Upper lobe of left lung (tissue), 6 donors: ENCODE measurements around the gene TRIM52. TPM values are rescaled to one million over a fixed set of nuclear protein-coding genes. Genes with fewer than 3 reads are reported as not detected.
"Not testable (repeated sequence)": the region's sequence is repeated elsewhere in the genome, so short reads cannot be mapped to it uniquely, and the experiment has no call there.

ENCODE experiments used
- ATAC-seq, 2 donors: fragments of 200-7000 bp; cut with Tn5 transposase; one replicate each; pipeline ENCODE4 v1.9.1; 2022; ENCODE audit warnings: mild to moderate bottlenecking in 2 of 2, moderate library complexity in 2 of 2; ENCODE audit not compliant: low FRiP score in 2 of 2
- DNase-seq, 2 donors: peaks; one replicate each; pipeline ENCODE4 v3.0.0-alpha.2; 2019 to 2020
- H3K27ac ChIP-seq, 4 donors: fragments of 200-600 bp; sonication (generic); one replicate each; pipeline ENCODE4 v1.5.1; 2016 to 2019
- H3K27me3 ChIP-seq, 4 donors: fragments of 200-600 bp; sonication (generic); one replicate each; pipeline ENCODE4 v1.5.1; 2017 to 2019
- H3K36me3 ChIP-seq, 4 donors: fragments of 200-600 bp; sonication (generic); one replicate each; pipeline ENCODE4 v1.5.1; 2016 to 2019
- H3K4me1 ChIP-seq, 4 donors: fragments of 200-600 bp; sonication (generic); one replicate each; pipeline ENCODE4 v1.5.1; 2018 to 2019
- H3K4me3 ChIP-seq, 4 donors: fragments of 200-600 bp; sonication (generic); one replicate each; pipeline ENCODE4 v1.5.1; 2017 to 2019; ENCODE audit warnings: mild to moderate bottlenecking in 2 of 4, moderate library complexity in 1 of 4
- H3K9me3 ChIP-seq, 4 donors: fragments of 200-600 bp; sonication (generic); one replicate each; pipeline ENCODE4 v1.5.1; 2018 to 2019
- CTCF ChIP-seq, 6 experiments: fragments of 450-650 bp in 4 of 6; fragments of 200-600 bp in 2 of 6; sonication (generic) in 2 of 6; IDR thresholded peaks; one replicate each; pipeline ENCODE4 v1.5.1; 2016 to 2019; ENCODE audit warnings: antibody characterized with exemption in 6 of 6
- EP300 ChIP-seq, 4 donors: sonication (generic); formaldehyde crosslinking; IDR thresholded peaks; one replicate each; pipeline ENCODE4 v1.5.1; 2017; ENCODE audit warnings: antibody characterized with exemption in 4 of 4, control low read depth in 2 of 4
- POLR2A ChIP-seq, 4 donors: fragments of 450-650 bp; IDR thresholded peaks; one replicate each; pipeline ENCODE4 v1.5.1; 2016 to 2017; ENCODE audit warnings: antibody characterized with exemption in 4 of 4, mild to moderate bottlenecking in 2 of 4
- POLR2AphosphoS5 ChIP-seq, 2 donors: sonication (generic); formaldehyde crosslinking; IDR thresholded peaks; one replicate each; pipeline ENCODE4 v1.5.1; 2017; ENCODE audit warnings: antibody characterized with exemption in 2 of 2
- WGBS, 2 donors: methylation state at CpG; one replicate each; pipeline ENCODE4 v1.1.5; 2017 to 2018; 5-methylcytosine and 5-hydroxymethylcytosine counted together
- total RNA-seq, 6 donors: library from RNA; depleted of rRNA in 4 of 6; stranded (reverse); fragments of >200 nt in 4 of 6; gene quantifications; one replicate each; pipeline versions ENCODE4 v1.1.0 to v1.2.1, GENCODE V29; 2016 to 2021
- donor health status: DM: no; HTN: no; CAD: no; lungs with moderate emphysema.
- donor health status: DM: no; HTN: yes; CAD: no; lungs with severe emphysema.

TRIM52 gene
- total RNA-seq, 6 donors from 2014 or later = 12.3 to 47.1 (median 15.6) TPM

GRCh38 chr5:181282874-181283273 lies 21.9 kb upstream of the TRIM52 start:
- Histone ChIP-seq H3K4me1 (no peaks in the 10 kb centered on the region), H3K27me3 (no peaks in the 10 kb centered on the region), H3K9me3 (no peaks in the 10 kb centered on the region), H3K27ac (no peak overlapping the region), H3K36me3 (no peaks in the 10 kb centered on the region), H3K4me3 (no peak overlapping the region)
- 91 to 96% methylated on average over 3 to 7 of the region's 7 CpGs for WGBS, 2 donors
- TF ChIP-seq POLR2AphosphoS5 (IDR thresholded peaks at IDR 0.05) (no peak), EP300 (IDR thresholded peaks at IDR 0.05) (no peak), CTCF (IDR thresholded peaks at IDR 0.05) (no peak), POLR2A (IDR thresholded peaks at IDR 0.05) (no peak)
- DNase-seq (no peak), ATAC-seq (no peak)

GRCh38 chr5:181282415-181282814 lies 21.5 kb upstream of the TRIM52 start:
- not testable (repeated sequence) for H3K4me3 ChIP-seq, H3K9me3 ChIP-seq, DNase-seq, H3K27ac ChIP-seq, H3K27me3 ChIP-seq, H3K4me1 ChIP-seq, ATAC-seq, H3K36me3 ChIP-seq
- 86 to 93% methylated on average over 9 to 16 of the region's 16 CpGs for WGBS, 2 donors

- no peak for ATAC-seq
- WGBS, 2 donors = 95 to 97% methylated on average over 14 of the region's 18 CpGs
- H3K9me3 ChIP-seq = no peaks in the 10 kb centered on the region
- no peaks in the 10 kb centered on the region for H3K4me1 ChIP-seq
- no peak overlapping the region for H3K4me3 ChIP-seq
- TF ChIP-seq CTCF (IDR thresholded peaks at IDR 0.05) (no peak), POLR2A (IDR thresholded peaks at IDR 0.05) (no peak), POLR2AphosphoS5 (IDR thresholded peaks at IDR 0.05) (no peak), EP300 (IDR thresholded peaks at IDR 0.05) (no peak)
- H3K36me3 ChIP-seq = no peaks in the 10 kb centered on the region
- no peaks in the 10 kb centered on the region for H3K27me3 ChIP-seq
- peak in 1 of 2 donors; percentile 69 for DNase-seq
- no peak overlapping the region for H3K27ac ChIP-seq
These were observed 21.0 kb upstream of the TRIM52 start for GRCh38 chr5:181281984-181282316.

GRCh38 chr5:181281077-181281983 lies 20.4 kb upstream of the TRIM52 start:
- H3K4me1 ChIP-seq = no peaks in the 10 kb centered on the region
- WGBS, 2 donors = 90 to 91% methylated on average over 36 to 40 of the region's 40 CpGs
- no peak overlapping the region for H3K4me3 ChIP-seq
- H3K27ac ChIP-seq = no peak overlapping the region
- H3K9me3 ChIP-seq = no peaks in the 10 kb centered on the region
- H3K27me3 ChIP-seq = no peaks in the 10 kb centered on the region
- TF ChIP-seq CTCF (IDR thresholded peaks at IDR 0.05) = no peak
- TF ChIP-seq POLR2AphosphoS5 (IDR thresholded peaks at IDR 0.05) = no peak
- TF ChIP-seq POLR2A (IDR thresholded peaks at IDR 0.05) = no peak
- TF ChIP-seq EP300 (IDR thresholded peaks at IDR 0.05) = no peak
- ATAC-seq (no peak), DNase-seq (no peak)
- no peaks in the 10 kb centered on the region for H3K36me3 ChIP-seq

- Histone ChIP-seq H3K27me3 (no peaks in the 10 kb centered on the region), H3K36me3 (no peaks in the 10 kb centered on the region), H3K27ac (no peak overlapping the region), H3K4me3 (no peak overlapping the region), H3K4me1 (no peaks in the 10 kb centered on the region), H3K9me3 (no peaks in the 10 kb centered on the region)
- TF ChIP-seq POLR2AphosphoS5 (IDR thresholded peaks at IDR 0.05) (no peak), CTCF (IDR thresholded peaks at IDR 0.05) (no peak), POLR2A (IDR thresholded peaks at IDR 0.05) (no peak), EP300 (IDR thresholded peaks at IDR 0.05) (no peak)
- no peak for ATAC-seq
- no peak for DNase-seq
- 89 to 94% methylated on average over 7 of the region's 7 CpGs for WGBS, 2 donors
These were observed 19.4 kb upstream of the TRIM52 start for GRCh38 chr5:181280251-181280762.
